ENCODE results near the gene HIGD1A.

- TF ChIP-seq CTCF (IDR thresholded peaks at IDR 0.05; ENCODE audit: insufficient read depth, low read depth, low read length), result no peak
- TF ChIP-seq EZH2 (IDR thresholded peaks at IDR 0.05; ENCODE audit: insufficient read depth, low read length), result no peak
Observed at GRCh38 chr3:42786212-42786611, 18.1 kb downstream of the HIGD1A start.
